Measurements from ENCODE around the gene LARP1. TPM values are rescaled to one million over a fixed set of nuclear protein-coding genes. Genes with fewer than 3 reads are reported as not detected.
A peak's percentile ranks its signal among the peaks of the same experiment; 100 is the strongest.

The LARP1 gene
- total and polyA plus RNA-seq, 5 experiments from 2014 or later = 10.9 to 180 (median 29.4) TPM

GRCh38 chr5:154768207-154768606 is 13.0 kb downstream of the LARP1 start:
- peak overlapping the region in 8 of 10 donors; percentile 55 to 79 (median 70) for H3K4me3 Mint-ChIP-seq
- no peaks in the 10 kb centered on the region for H3K27me3 Mint-ChIP-seq
- H3K9me3 Mint-ChIP-seq = no peaks in the 10 kb centered on the region
- ATAC-seq (no peak), DNase-seq (no peak)
- POLR2A ChIA-PET = no interaction called here
- H3K4me1 Mint-ChIP-seq = peaks cover 50 to 90% (median 80%) of the 10 kb centered on the region in 4 donors
- H3K27ac Mint-ChIP-seq = peak overlapping the region in 7 of 10 donors; percentile 20 to 82 (median 60)
- peaks cover 0 to 19% (median 0%) of the 10 kb centered on the region in 3 donors for H3K36me3 Mint-ChIP-seq

- ATAC-seq = no peak
Observed at GRCh38 chr5:154770111-154770510, 14.9 kb downstream of the LARP1 start.

DNA sequence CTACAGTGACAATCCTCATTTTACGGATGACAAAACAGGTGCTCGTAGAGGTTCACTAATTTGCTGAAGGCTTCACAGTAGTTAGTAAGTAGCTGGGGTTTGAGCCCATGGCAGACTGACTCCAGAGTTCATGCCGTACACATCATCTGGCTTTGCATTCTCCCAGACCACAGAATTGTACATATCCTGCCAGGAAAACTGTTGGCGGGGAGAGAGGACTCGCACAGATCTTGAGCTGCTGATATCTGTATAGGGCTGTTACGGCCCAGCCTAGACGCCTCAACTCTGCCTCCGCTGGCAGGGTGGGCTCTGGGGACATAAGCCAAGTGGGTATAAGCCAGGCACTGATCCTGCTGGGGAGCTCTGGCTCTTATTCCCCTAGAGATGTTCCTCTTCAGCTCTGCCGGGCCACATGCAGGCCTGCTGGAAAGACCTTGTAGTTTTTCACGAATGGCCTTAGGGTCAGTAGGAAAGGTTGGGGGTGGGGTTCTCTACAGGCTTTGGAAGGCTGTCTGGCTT is 16.3 kb downstream of the LARP1 start:
- Mint-ChIP-seq H3K4me3 (peak overlapping the region in 7 of 10 donors; percentile 0 to 38 (median 22)), H3K9me3 (no peaks in the 10 kb centered on the region), H3K27ac (peak overlapping the region; percentile 9 to 94 (median 60)), H3K4me1 (peaks cover 52 to 92% (median 86%) of the 10 kb centered on the region in 4 donors), H3K27me3 (no peaks in the 10 kb centered on the region), H3K36me3 (peaks cover 0 to 23% (median 0%) of the 10 kb centered on the region in 3 donors)
- no peak for ATAC-seq
- no peak for DNase-seq
- POLR2A ChIA-PET = no interaction called here

More at GRCh38 chr5:154770111-154770510, 14.9 kb downstream of the LARP1 start:
- Mint-ChIP-seq H3K36me3 (peaks cover 0 to 23% (median 0%) of the 10 kb centered on the region in 3 donors), H3K27ac (peak overlapping the region; percentile 60 to 94 (median 80)), H3K27me3 (no peaks in the 10 kb centered on the region), H3K4me3 (peak overlapping the region in 9 of 10 donors; percentile 12 to 81 (median 61)), H3K9me3 (no peaks in the 10 kb centered on the region), H3K4me1 (peaks cover 62 to 92% (median 88%) of the 10 kb centered on the region in 4 donors)
- DNase-seq = no peak
- POLR2A ChIA-PET = interaction anchor here (0.5 to 1.7 kb wide), 4 partner anchors 12 to 119 kb away, joined by 3 to 5 read pairs (median 3); no protein-coding TSS in a partner anchor

DNA sequence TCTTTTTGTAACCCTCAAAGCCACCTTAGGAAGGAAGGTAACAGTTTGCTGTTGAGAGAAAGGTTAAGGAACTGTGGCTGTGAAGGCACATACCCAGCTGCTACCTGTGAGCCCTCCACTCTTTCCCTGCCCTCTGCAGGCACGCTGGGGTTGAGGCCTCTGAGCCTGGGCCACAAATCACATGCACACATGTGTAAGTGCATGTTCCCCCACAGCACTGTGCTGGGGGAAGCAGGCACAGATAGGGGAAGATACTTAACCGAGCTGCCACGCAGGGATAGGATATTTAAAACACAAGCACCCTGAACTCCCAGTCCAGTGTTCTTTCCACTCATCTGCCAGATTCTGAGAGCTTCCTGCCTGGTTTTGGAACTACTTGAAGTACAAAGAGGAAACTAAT is 18.1 kb downstream of the LARP1 start:
- POLR2A ChIA-PET = no interaction called here

GRCh38 chr5:154776167-154776566 is 21.0 kb downstream of the LARP1 start:
- H3K4me3 Mint-ChIP-seq = peak overlapping the region in 1 of 10 donors; percentile 1

More for the DNA sequence above, 18.1 kb downstream of the LARP1 start:
- Mint-ChIP-seq H3K27me3 (no peaks in the 10 kb centered on the region), H3K4me3 (peak overlapping the region in 6 of 10 donors; percentile 3 to 50 (median 25)), H3K36me3 (peaks cover 0 to 23% (median 0%) of the 10 kb centered on the region in 3 donors), H3K9me3 (no peaks in the 10 kb centered on the region), H3K27ac (peak overlapping the region in 9 of 10 donors; percentile 6 to 92 (median 79)), H3K4me1 (peaks cover 42 to 85% (median 76%) of the 10 kb centered on the region in 4 donors)
- ATAC-seq (peak in 1 of 2 donors; percentile 30), DNase-seq (no peak)

DNA sequence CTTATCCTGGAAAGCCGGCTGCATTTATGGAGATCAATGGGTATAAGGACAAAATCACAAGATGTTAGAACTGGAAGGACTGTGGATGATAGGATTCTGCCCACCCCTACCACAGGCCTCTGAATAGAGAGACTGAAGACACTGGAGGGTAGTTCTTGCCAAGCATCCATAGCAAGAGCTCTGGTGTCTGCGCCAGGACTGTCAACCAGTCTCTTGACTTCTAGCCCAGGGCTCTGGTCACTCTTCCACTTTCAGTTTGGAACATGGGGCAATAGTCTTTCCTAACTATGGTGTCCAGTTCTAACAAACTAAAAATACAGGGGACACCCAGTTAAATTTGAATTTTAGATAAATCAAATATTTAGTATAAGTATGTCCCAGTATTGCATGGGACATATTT is 23.4 kb downstream of the LARP1 start:
- Mint-ChIP-seq H3K27me3 (no peaks in the 10 kb centered on the region), H3K36me3 (peaks cover 0 to 4% (median 0%) of the 10 kb centered on the region in 3 donors), H3K4me1 (peaks cover 40 to 89% (median 86%) of the 10 kb centered on the region in 4 donors), H3K9me3 (no peaks in the 10 kb centered on the region), H3K4me3 (no peak overlapping the region), H3K27ac (peak overlapping the region in 3 of 10 donors; percentile 10 to 79 (median 57))
- DNase-seq (no peak), ATAC-seq (no peak)
- POLR2A ChIA-PET = no interaction called here

More at GRCh38 chr5:154776167-154776566, 21.0 kb downstream of the LARP1 start:
- Mint-ChIP-seq H3K27ac (peak overlapping the region in 6 of 10 donors; percentile 11 to 81 (median 63)), H3K9me3 (no peaks in the 10 kb centered on the region), H3K36me3 (peaks cover 0 to 13% (median 0%) of the 10 kb centered on the region in 3 donors), H3K27me3 (no peaks in the 10 kb centered on the region), H3K4me1 (peaks cover 40 to 87% (median 79%) of the 10 kb centered on the region in 4 donors)
- POLR2A ChIA-PET = no interaction called here
- ATAC-seq (no peak), DNase-seq (no peak)

DNA sequence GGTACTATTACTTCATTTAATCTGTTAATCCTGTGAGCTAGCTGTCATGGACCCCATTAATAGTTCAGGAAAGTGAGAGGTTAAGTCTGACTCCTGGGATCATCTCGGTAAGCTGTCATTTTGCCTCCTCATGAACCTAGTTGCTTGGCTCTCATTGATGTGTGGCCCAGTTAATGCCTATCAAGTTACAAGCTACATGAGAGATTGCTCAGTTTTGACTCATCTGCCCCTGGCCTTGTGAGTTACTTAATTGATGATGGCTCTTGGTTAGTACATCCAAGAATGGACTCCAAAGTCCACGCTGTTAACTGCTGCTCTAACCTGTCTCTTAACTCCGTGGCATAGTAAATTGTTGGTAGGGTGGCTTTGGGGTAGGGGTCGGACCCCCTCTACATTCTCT is 23.9 kb downstream of the LARP1 start:
- Mint-ChIP-seq H3K4me1 (peaks cover 41 to 90% (median 86%) of the 10 kb centered on the region in 4 donors), H3K27ac (peak overlapping the region in 7 of 10 donors; percentile 8 to 71 (median 44)), H3K9me3 (no peaks in the 10 kb centered on the region), H3K27me3 (no peaks in the 10 kb centered on the region), H3K36me3 (peaks cover 0 to 3% (median 0%) of the 10 kb centered on the region in 3 donors), H3K4me3 (peak overlapping the region in 2 of 10 donors; percentile 18 to 27)
- POLR2A ChIA-PET = no interaction called here
- DNase-seq = no peak
- no peak for ATAC-seq

DNA sequence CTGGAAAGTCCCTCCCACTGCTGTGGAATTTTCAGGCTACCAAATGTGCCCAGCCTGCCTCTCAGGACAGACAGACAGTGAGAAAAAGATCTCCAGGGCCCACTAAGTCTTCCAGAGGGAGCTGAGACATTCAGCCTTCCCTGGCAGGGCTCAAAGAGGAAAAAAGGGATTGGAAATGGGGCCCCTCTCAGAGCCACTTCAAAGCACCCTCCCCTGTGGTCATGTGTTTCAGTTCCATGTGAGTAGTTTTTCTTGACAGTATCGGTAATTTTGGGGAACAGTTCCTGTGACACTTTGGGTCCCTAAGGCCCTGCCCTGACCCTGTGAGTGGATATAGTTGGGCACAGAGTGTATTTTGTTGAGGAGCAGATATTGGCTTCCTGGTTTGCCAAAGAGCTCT is 25.0 kb downstream of the LARP1 start:
- H3K27ac Mint-ChIP-seq = peak overlapping the region; percentile 6 to 92 (median 74)
- H3K36me3 Mint-ChIP-seq = peaks cover 0 to 2% (median 0%) of the 10 kb centered on the region in 3 donors
- H3K9me3 Mint-ChIP-seq = no peaks in the 10 kb centered on the region
- DNase-seq (no peak), ATAC-seq (no peak)
- H3K4me3 Mint-ChIP-seq = peak overlapping the region in 3 of 10 donors; percentile 18 to 26 (median 18)
- POLR2A ChIA-PET = interaction anchor here (0.6 kb wide), 1 partner anchor 16 kb away, joined by 3 read pairs; no protein-coding TSS in a partner anchor
- H3K4me1 Mint-ChIP-seq = peaks cover 38 to 90% (median 86%) of the 10 kb centered on the region in 4 donors
- no peaks in the 10 kb centered on the region for H3K27me3 Mint-ChIP-seq

GRCh38 chr5:154782326-154782725 is 27.1 kb downstream of the LARP1 start:
- Mint-ChIP-seq H3K4me1 (peaks cover 53 to 97% (median 91%) of the 10 kb centered on the region in 4 donors), H3K27ac (peak overlapping the region; percentile 35 to 90 (median 74)), H3K27me3 (no peaks in the 10 kb centered on the region), H3K36me3 (peaks cover 0 to 2% (median 0%) of the 10 kb centered on the region in 3 donors), H3K4me3 (peak overlapping the region in 5 of 10 donors; percentile 4 to 60 (median 44)), H3K9me3 (no peaks in the 10 kb centered on the region)
- POLR2A ChIA-PET = interaction anchor here (1.1 kb wide), 1 partner anchor 15 kb away, joined by 3 read pairs; no protein-coding TSS in a partner anchor
- ATAC-seq (no peak), DNase-seq (no peak)

DNA sequence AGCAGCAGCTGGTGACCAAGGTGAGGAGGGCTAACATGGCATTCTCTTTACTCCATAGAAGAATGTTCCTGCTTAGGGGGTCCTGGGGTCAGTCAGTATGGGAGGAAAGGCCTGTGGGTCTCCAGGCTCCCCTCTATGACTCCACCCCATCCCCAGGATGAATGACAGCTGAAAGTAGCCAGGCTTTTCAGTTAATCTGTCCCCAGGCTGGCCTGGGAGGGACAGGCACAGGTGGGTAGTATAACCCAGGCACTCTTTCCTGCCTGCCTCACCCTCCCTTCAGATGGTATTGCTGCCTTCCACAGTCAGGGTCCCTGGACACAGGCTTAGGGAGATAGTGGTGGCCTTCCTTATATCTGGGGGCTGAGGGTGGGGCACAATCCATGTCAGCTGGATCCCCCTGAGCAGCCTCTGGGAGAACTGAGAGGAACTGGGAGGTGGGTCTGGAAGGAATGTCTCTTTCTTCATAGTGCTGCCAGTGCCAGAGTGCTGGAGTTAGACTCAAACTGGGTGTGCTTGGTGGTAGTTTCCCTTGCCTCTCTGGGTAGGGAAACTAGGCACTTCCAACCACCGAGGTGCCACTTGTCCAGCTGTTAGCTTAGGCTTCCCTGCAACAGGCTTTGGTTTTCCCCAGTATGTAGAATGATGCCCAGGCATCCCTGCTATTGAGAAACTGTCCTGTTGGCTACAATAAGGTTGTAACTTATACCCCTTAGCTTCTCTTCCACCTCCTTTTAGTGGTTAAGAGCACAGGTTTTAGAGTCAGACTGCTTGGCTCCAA is 27.8 kb downstream of the LARP1 start:
- no peaks in the 10 kb centered on the region for H3K27me3 Mint-ChIP-seq
- peaks cover 0 to 4% (median 0%) of the 10 kb centered on the region in 3 donors for H3K36me3 Mint-ChIP-seq
- DNase-seq = no peak
- H3K27ac Mint-ChIP-seq = peak overlapping the region; percentile 20 to 90 (median 68)
- POLR2A ChIA-PET = interaction anchor here (1.1 kb wide), 1 partner anchor 16 kb away, joined by 3 read pairs; no protein-coding TSS in a partner anchor
- H3K4me1 Mint-ChIP-seq = peaks cover 58 to 100% (median 95%) of the 10 kb centered on the region in 4 donors
- H3K9me3 Mint-ChIP-seq = no peaks in the 10 kb centered on the region
- H3K4me3 Mint-ChIP-seq = peak overlapping the region in 7 of 10 donors; percentile 4 to 60 (median 33)
- ATAC-seq = no peak

GRCh38 chr5:154783774-154784460 is 28.7 kb downstream of the LARP1 start:
- POLR2A ChIA-PET = no interaction called here

DNA sequence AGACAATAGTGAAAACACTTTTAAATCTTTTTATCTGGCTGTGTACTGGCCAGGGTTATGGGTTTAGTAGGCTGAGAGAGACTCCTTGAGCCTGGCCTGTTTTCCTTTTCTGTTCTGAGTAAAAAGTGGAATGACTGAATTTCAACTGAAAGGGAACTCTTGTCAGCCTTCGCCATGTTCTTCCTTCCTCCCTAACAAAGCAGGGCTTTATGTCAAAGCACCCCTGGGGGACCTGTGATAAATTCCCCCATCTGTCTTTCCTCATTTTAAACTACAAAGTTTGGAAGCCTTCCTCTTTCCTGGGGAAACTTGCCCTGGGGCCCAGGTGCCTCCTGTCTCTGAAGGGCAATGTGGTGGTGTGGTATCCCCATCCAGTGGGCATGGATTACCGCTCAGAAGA is 29.7 kb downstream of the LARP1 start:
- no peak for DNase-seq
- Mint-ChIP-seq H3K27me3 (no peaks in the 10 kb centered on the region), H3K27ac (peak overlapping the region in 9 of 10 donors; percentile 34 to 90 (median 71)), H3K4me1 (peaks cover 54 to 90% (median 89%) of the 10 kb centered on the region in 4 donors), H3K9me3 (no peaks in the 10 kb centered on the region), H3K36me3 (peaks cover 0 to 12% (median 0%) of the 10 kb centered on the region in 3 donors), H3K4me3 (peak overlapping the region in 4 of 10 donors; percentile 1 to 73 (median 51))
- POLR2A ChIA-PET = interaction anchor here (0.6 kb wide), 1 partner anchor 29 kb away, joined by 4 read pairs; no protein-coding TSS in a partner anchor
- no peak for ATAC-seq

More at GRCh38 chr5:154783774-154784460, 28.7 kb downstream of the LARP1 start:
- DNase-seq (no peak), ATAC-seq (peak in 1 of 2 donors; percentile 22)
- Mint-ChIP-seq H3K4me1 (peaks cover 62 to 99% (median 98%) of the 10 kb centered on the region in 4 donors), H3K27me3 (no peaks in the 10 kb centered on the region), H3K36me3 (peaks cover 0 to 11% (median 0%) of the 10 kb centered on the region in 3 donors), H3K27ac (peak overlapping the region in 9 of 10 donors; percentile 30 to 90 (median 71)), H3K4me3 (peak overlapping the region in 7 of 10 donors; percentile 4 to 73 (median 33)), H3K9me3 (no peaks in the 10 kb centered on the region)
